IMR-90 (cell line): ENCODE measurements around the gene HRH1. TPM values are rescaled to one million over a fixed set of nuclear protein-coding genes. Genes with fewer than 3 reads are reported as not detected.

ENCODE experiments used
- ATAC-seq: fragments of 200-7000 bp; cut with Tn5 transposase; 2 replicates; pipeline ENCODE4 v1.9.1; 2020; ENCODE audit warnings: low read depth, mild to moderate bottlenecking, moderate library complexity
- BruUV-seq: library from RNA; stranded (reverse); fragments of 400-500 nt; replicated peaks from 2 replicates; lab custom pipeline; 2021; lab: Mats Ljungman, UMichigan
- CTCF ChIA-PET: fragments of 300-600 bp; formaldehyde crosslinking; extraction: SDS; loops from one replicate; lab custom pipeline; 2021; ENCODE audit warnings: antibody characterized with exemption; lab: Yijun Ruan, JAX
- POLR2A ChIA-PET: fragments of 300-600 bp; sonication (Branson Sonifier 250); formaldehyde crosslinking; loops from one replicate; lab custom pipeline; 2022; ENCODE audit warnings: antibody characterized with exemption; ENCODE audit not compliant: unreplicated experiment; lab: Charles Lee
- DNase-seq: peaks from one replicate; pipeline ENCODE4 v3.0.0; 2013
- H2AFZ ChIP-seq: replicated peaks from 2 replicates; pipeline ENCODE3; 2013; ENCODE audit warnings: low read length, mild to moderate bottlenecking; ENCODE audit not compliant: poor library complexity
- H2AK5ac ChIP-seq: 2 replicates; pipeline ENCODE4 v1.6.1; 2013; ENCODE audit warnings: low read depth, low read length, inconsistent platforms
- H2AK9ac ChIP-seq: replicated peaks from 2 replicates; pipeline ENCODE3; 2013; ENCODE audit warnings: mild to moderate bottlenecking, low read depth, low read length, moderate library complexity; ENCODE audit not compliant: poor library complexity
- H2BK120ac ChIP-seq: 2 replicates; pipeline ENCODE4 v1.6.1; 2013; ENCODE audit warnings: low read depth, low read length, inconsistent platforms
- H2BK15ac ChIP-seq: 3 replicates; pipeline ENCODE4 v1.6.1; 2013; ENCODE audit warnings: low read depth, low read length, inconsistent platforms
- H2BK20ac ChIP-seq: 2 replicates; pipeline ENCODE4 v1.6.1; 2013; ENCODE audit warnings: low read depth, mild to moderate bottlenecking, inconsistent platforms, low read length, moderate library complexity
- H2BK5ac ChIP-seq: 2 replicates; pipeline ENCODE4 v1.6.1; 2013; ENCODE audit warnings: mild to moderate bottlenecking, low read depth, low read length, inconsistent platforms; ENCODE audit not compliant: poor library complexity, severe bottlenecking
- H3K14ac ChIP-seq: replicated peaks from 2 replicates; pipeline ENCODE4 v1.6.1; 2013; ENCODE audit warnings: low read depth, low read length, inconsistent platforms
- H3K18ac ChIP-seq: 2 replicates; pipeline ENCODE4 v1.6.1; 2013; ENCODE audit warnings: low read depth, low read length, control low read depth
- H3K23ac ChIP-seq: 2 replicates; pipeline ENCODE4 v1.6.1; 2013; ENCODE audit warnings: low read depth, low read length, inconsistent platforms
- H3K27ac ChIP-seq: 2 replicates; pipeline ENCODE4 v1.5.1; 2013; ENCODE audit warnings: mild to moderate bottlenecking, control low read depth, low read length; ENCODE audit not compliant: insufficient read depth
- H3K27me3 ChIP-seq: 2 replicates; pipeline ENCODE4 v1.6.1; 2013; ENCODE audit warnings: low read length; ENCODE audit not compliant: control insufficient read depth, insufficient read depth
- H3K36me3 ChIP-seq: 2 replicates; pipeline ENCODE4 v1.6.1; 2013; ENCODE audit warnings: low read length, mixed read lengths; ENCODE audit not compliant: control insufficient read depth, insufficient read depth
- H3K4ac ChIP-seq: 2 replicates; pipeline ENCODE4 v1.6.1; 2013; ENCODE audit warnings: low read depth, low read length, inconsistent platforms
- H3K4me1 ChIP-seq: 2 replicates; pipeline ENCODE4 v1.6.1; 2013; ENCODE audit warnings: low read length, mixed read lengths; ENCODE audit not compliant: control insufficient read depth, insufficient read depth
- H3K4me2 ChIP-seq: 2 replicates; pipeline ENCODE4 v1.6.1; 2013; ENCODE audit warnings: low read depth, mild to moderate bottlenecking, control low read depth, low read length, moderate library complexity
- H3K4me3 ChIP-seq: 2 replicates; pipeline ENCODE4 v1.5.1; 2013; ENCODE audit warnings: low read depth, mild to moderate bottlenecking, control low read depth, low read length, moderate library complexity; ENCODE audit not compliant: insufficient read depth
- H3K56ac ChIP-seq: 2 replicates; pipeline ENCODE4 v1.6.1; 2013; ENCODE audit warnings: low read length, inconsistent platforms; ENCODE audit not compliant: insufficient read depth; ENCODE audit errors: extremely low read depth
- H3K79me1 ChIP-seq, 2 experiments: 2 replicates each; pipeline ENCODE4 v1.6.1; 2013; ENCODE audit warnings: low read length in 2 of 2, inconsistent platforms in 1 of 2, low read depth in 1 of 2
- H3K9ac ChIP-seq: 2 replicates; pipeline ENCODE4 v1.6.1; 2013; ENCODE audit warnings: low read depth, low read length, control low read depth
- H3K9me1 ChIP-seq: 2 replicates; pipeline ENCODE4 v1.6.1; 2013; ENCODE audit warnings: low read length, inconsistent platforms; ENCODE audit not compliant: insufficient read depth
- H3K9me3 ChIP-seq: 2 replicates; pipeline ENCODE4 v1.6.1; 2013; ENCODE audit warnings: low read length; ENCODE audit not compliant: control insufficient read depth, insufficient read depth
- H4K20me1 ChIP-seq: 2 replicates; pipeline ENCODE4 v1.6.1; 2013; ENCODE audit warnings: low read length, inconsistent platforms; ENCODE audit not compliant: insufficient read depth
- H4K5ac ChIP-seq: 2 replicates; pipeline ENCODE4 v1.6.1; 2013; ENCODE audit warnings: mild to moderate bottlenecking, low read depth, low read length, control low read depth
- H4K8ac ChIP-seq, 2 experiments: 2 replicates each; pipeline ENCODE4 v1.6.1; 2013; ENCODE audit warnings: low read depth in 2 of 2, low read length in 2 of 2, control low read depth in 1 of 2, inconsistent platforms in 1 of 2
- H4K91ac ChIP-seq: 2 replicates; pipeline ENCODE4 v1.6.1; 2013; ENCODE audit warnings: low read depth, low read length, inconsistent platforms; ENCODE audit not compliant: insufficient read depth
- CEBPB ChIP-seq: IDR thresholded peaks from 2 replicates; pipeline ENCODE4 v1.6.1; 2012; ENCODE audit warnings: low read depth, low read length, improper control_type of control experiment
- CHD1 ChIP-seq: IDR thresholded peaks from 2 replicates; pipeline ENCODE4 v1.6.1; 2012; ENCODE audit warnings: low read depth, low read length, improper control_type of control experiment
- FOS ChIP-seq: fragments of 150-350 bp; IDR thresholded peaks from 2 replicates; pipeline ENCODE4 v1.6.1; 2016; ENCODE audit warnings: low read depth, low read length
- MAFK ChIP-seq: IDR thresholded peaks from 2 replicates; pipeline ENCODE4 v1.6.1; 2012; ENCODE audit warnings: low read depth, low read length, improper control_type of control experiment
- MAZ ChIP-seq: IDR thresholded peaks from 2 replicates; pipeline ENCODE4 v1.6.1; 2012; ENCODE audit warnings: low read depth, mild to moderate bottlenecking, low read length, improper control_type of control experiment, moderate library complexity, borderline replicate concordance
- MXI1 ChIP-seq: IDR thresholded peaks from 2 replicates; pipeline ENCODE4 v1.6.1; 2012; ENCODE audit warnings: low read depth, mild to moderate bottlenecking, low read length, moderate library complexity, borderline replicate concordance
- NFE2L2 ChIP-seq: fragments of 150-350 bp; IDR thresholded peaks from 2 replicates; pipeline ENCODE4 v1.6.1; 2016; ENCODE audit warnings: low read depth, mild to moderate bottlenecking, low read length
- POLR2A ChIP-seq: IDR thresholded peaks from 2 replicates; pipeline ENCODE4 v1.6.1; 2012; ENCODE audit warnings: mild to moderate bottlenecking, low read depth, low read length
- RAD21 ChIP-seq: IDR thresholded peaks from 2 replicates; pipeline ENCODE4 v1.6.1; 2012; ENCODE audit warnings: low read length, improper control_type of control experiment
- RCOR1 ChIP-seq: IDR thresholded peaks from 2 replicates; pipeline ENCODE4 v1.6.1; 2012; ENCODE audit warnings: mild to moderate bottlenecking, low read length, improper control_type of control experiment; ENCODE audit not compliant: insufficient replicate concordance
- SMC3 ChIP-seq: fragments of 150-350 bp; IDR thresholded peaks from 2 replicates; pipeline ENCODE4 v1.6.1; 2016; ENCODE audit warnings: low read depth, mild to moderate bottlenecking, antibody characterized with exemption, low read length, moderate library complexity
- WGBS, 2 experiments: methylation state at CpG; one replicate each; pipeline versions ENCODE4 v1.1.5 to v1.1.7; 2013; ENCODE audit warnings: missing lambda C conversion rate in 2 of 2; ENCODE audit not compliant: insufficient read length in 1 of 2; ENCODE audit errors: extremely low coverage in 2 of 2; 5-methylcytosine and 5-hydroxymethylcytosine counted together
- dilution Hi-C: fragments of 300-500 bp; cut with HindIII; formaldehyde crosslinking; loops from one replicate; pipeline ENCODE4 v1.14.3; 2018; ENCODE audit warnings: low sequenced_read_pairs; ENCODE audit not compliant: unreplicated experiment
- in situ Hi-C: fragments of 300-500 bp; cut with MboI; formaldehyde crosslinking; loops from 3 replicates; pipeline ENCODE4 v1.14.3; 2019; ENCODE audit warnings: low sequenced_read_pairs, inconsistent platforms, mixed read lengths
- intact Hi-C: fragments of 100-400 bp; cut with micrococcal nuclease; formaldehyde crosslinking; loops from 2 replicates; pipeline ENCODE4 v1.10.0; 2022
- polyA plus RNA-seq, 3 experiments: library from polyadenylated mRNA; depleted of rRNA; stranded (reverse); fragments of >200 nt; gene quantifications; 2 replicates each; pipeline ENCODE4 v1.2.3, GENCODE V29; 2012; ENCODE audit warnings: low replicate concordance in 1 of 3
- total RNA-seq: library from RNA; depleted of rRNA; stranded (reverse); fragments of >200 nt; gene quantifications from 2 replicates; pipeline ENCODE4 v1.2.3, GENCODE V29; 2012
- TF ChIP-seq, protein P1 (sequence below): fragments of 150-350 bp; IDR thresholded peaks from 2 replicates; pipeline ENCODE4 v1.6.1; 2017; ENCODE audit warnings: mild to moderate bottlenecking, antibody characterized with exemption, low read length, low read depth
- TF ChIP-seq, protein P2 (sequence below): conservative IDR thresholded peaks from 2 replicates; pipeline ENCODE4 v1.5.1; 2012; ENCODE audit warnings: mild to moderate bottlenecking, low read depth, low read length, improper control_type of control experiment
- TF ChIP-seq, protein P3 (sequence below): fragments of 150-350 bp; IDR thresholded peaks from 2 replicates; pipeline ENCODE4 v1.6.1; 2016; ENCODE audit warnings: low read depth, mild to moderate bottlenecking, low read length, moderate library complexity, borderline replicate concordance

HRH1 gene
- total and polyA plus RNA-seq, 2 of the 4 experiments (the other 2 are of a cell fraction): 7.6 to 16.1 TPM

DNA sequence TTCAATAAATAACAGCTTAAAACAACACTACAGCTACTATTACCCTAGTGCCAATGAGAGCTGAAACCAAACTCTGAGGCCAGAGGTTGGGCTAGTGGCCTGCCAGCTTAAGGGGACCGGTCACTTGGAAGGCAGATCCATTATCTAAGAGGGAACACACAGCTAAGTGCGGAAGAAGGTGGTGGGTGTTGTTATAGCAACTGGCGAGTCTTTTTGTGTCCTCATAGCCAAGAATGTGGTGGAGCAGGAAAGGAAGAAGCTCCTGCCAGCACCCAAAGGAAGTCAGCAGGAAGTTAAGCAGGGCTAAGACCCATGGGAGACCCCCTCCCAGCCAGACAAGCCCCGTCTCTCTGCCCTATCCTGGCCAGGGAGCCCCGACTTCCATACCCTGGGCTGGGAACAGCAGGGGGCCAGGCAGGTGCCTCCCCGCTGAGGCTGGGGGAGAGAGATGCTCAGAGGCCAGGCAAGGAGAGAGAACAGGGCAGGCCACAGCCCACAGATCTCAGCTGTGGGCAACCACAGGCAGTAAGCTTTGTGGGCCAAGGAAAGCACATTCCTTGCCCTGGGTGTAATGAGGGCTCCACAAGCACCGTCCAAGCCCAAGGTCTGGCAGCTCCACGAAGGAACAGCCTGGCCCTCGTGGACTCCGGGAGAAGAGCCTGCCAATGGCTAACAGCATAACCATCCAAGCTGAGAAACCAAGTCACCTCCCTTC lies 34.0 kb upstream of the HRH1 start:
- intact Hi-C loops: no loop called here
- Histone ChIP-seq H2BK120ac (no peak overlapping the region), H3K4me1 (peaks cover 2% of the 10 kb centered on the region; the same call in 1 of the 2 replicates), H2AK9ac (no peak overlapping the region), H3K79me1 (no peaks in the 10 kb centered on the region), H3K27ac (no peak overlapping the region), H3K18ac (no peak overlapping the region), H3K36me3 (no peaks in the 10 kb centered on the region), H2AK5ac (no peak overlapping the region), H3K9ac (no peak overlapping the region), H4K20me1 (no peaks in the 10 kb centered on the region), H2BK15ac (no peak overlapping the region), H3K56ac (no peak overlapping the region), H3K9me1 (no peaks in the 10 kb centered on the region), H2AFZ (no peak overlapping the region), H3K9me3 (peaks cover 5% of the 10 kb centered on the region), H3K14ac (no peak overlapping the region), H3K4me3 (no peak overlapping the region), H4K8ac (no peak overlapping the region), H2BK5ac (no peak overlapping the region), H3K4ac (no peak overlapping the region), H4K5ac (no peak overlapping the region), H3K23ac (no peak overlapping the region), H3K4me2 (no peak overlapping the region), H2BK20ac (no peak overlapping the region), H3K27me3 (peaks cover 11% of the 10 kb centered on the region), H4K91ac (no peak overlapping the region)
- DNase-seq (no peak), ATAC-seq (no peak)
- CTCF ChIA-PET: interaction anchor here (1.4 kb wide), 1 partner anchor 35 kb away, joined by 5 read pairs; no protein-coding TSS in a partner anchor
- 92% methylated on average over 2 of the region's 10 CpGs; no CpG with 5 or more reads in 1 of the 2 experiments for WGBS, 2 experiments
- TF ChIP-seq MXI1: no peak
- no peak for TF ChIP-seq SMC3
- TF ChIP-seq MAFK: no peak
- no peak for TF ChIP-seq CHD1
- TF ChIP-seq, protein P1, sequence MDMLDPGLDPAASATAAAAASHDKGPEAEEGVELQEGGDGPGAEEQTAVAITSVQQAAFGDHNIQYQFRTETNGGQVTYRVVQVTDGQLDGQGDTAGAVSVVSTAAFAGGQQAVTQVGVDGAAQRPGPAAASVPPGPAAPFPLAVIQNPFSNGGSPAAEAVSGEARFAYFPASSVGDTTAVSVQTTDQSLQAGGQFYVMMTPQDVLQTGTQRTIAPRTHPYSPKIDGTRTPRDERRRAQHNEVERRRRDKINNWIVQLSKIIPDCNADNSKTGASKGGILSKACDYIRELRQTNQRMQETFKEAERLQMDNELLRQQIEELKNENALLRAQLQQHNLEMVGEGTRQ: no peak
- no peak for TF ChIP-seq POLR2A
- TF ChIP-seq RCOR1: no peak
- no peak for TF ChIP-seq NFE2L2
- TF ChIP-seq FOS: no peak
- TF ChIP-seq RAD21: no peak
- TF ChIP-seq, protein P2, sequence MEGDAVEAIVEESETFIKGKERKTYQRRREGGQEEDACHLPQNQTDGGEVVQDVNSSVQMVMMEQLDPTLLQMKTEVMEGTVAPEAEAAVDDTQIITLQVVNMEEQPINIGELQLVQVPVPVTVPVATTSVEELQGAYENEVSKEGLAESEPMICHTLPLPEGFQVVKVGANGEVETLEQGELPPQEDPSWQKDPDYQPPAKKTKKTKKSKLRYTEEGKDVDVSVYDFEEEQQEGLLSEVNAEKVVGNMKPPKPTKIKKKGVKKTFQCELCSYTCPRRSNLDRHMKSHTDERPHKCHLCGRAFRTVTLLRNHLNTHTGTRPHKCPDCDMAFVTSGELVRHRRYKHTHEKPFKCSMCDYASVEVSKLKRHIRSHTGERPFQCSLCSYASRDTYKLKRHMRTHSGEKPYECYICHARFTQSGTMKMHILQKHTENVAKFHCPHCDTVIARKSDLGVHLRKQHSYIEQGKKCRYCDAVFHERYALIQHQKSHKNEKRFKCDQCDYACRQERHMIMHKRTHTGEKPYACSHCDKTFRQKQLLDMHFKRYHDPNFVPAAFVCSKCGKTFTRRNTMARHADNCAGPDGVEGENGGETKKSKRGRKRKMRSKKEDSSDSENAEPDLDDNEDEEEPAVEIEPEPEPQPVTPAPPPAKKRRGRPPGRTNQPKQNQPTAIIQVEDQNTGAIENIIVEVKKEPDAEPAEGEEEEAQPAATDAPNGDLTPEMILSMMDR: no peak
- TF ChIP-seq, protein P3, sequence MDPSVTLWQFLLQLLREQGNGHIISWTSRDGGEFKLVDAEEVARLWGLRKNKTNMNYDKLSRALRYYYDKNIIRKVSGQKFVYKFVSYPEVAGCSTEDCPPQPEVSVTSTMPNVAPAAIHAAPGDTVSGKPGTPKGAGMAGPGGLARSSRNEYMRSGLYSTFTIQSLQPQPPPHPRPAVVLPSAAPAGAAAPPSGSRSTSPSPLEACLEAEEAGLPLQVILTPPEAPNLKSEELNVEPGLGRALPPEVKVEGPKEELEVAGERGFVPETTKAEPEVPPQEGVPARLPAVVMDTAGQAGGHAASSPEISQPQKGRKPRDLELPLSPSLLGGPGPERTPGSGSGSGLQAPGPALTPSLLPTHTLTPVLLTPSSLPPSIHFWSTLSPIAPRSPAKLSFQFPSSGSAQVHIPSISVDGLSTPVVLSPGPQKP: no peak
- TF ChIP-seq CEBPB: no peak
- TF ChIP-seq MAZ: no peak
- no TSS peak for BruUV-seq
- dilution Hi-C loops: no loop called here
- in situ Hi-C loops: no loop called here
- POLR2A ChIA-PET: no interaction called here
